GM21528 (cell line): ENCODE measurements around the gene PHACTR2.

Experiments
- ATAC-seq: cut with Tn5 transposase; IDR thresholded peaks from one replicate; pipeline ENCODE4 v1.9.1; 2021; ENCODE audit warnings: mild to moderate bottlenecking, moderate library complexity; ENCODE audit not compliant: unreplicated experiment, low FRiP score

Gene PHACTR2

GRCh38 chr6:143674483-143675381, 3.0 kb upstream of the PHACTR2 start:
- no peak for ATAC-seq

GRCh38 chr6:143675382-143675900, 2.3 kb upstream of the PHACTR2 start:
- no peak for ATAC-seq

- no peak for ATAC-seq
Observed at GRCh38 chr6:143675946-143676345, 1.8 kb upstream of the PHACTR2 start.

- no peak for ATAC-seq
Observed at GRCh38 chr6:143676437-143677045, 1.2 kb upstream of the PHACTR2 start.

GRCh38 chr6:143677577-143677890, 231 bp upstream of the PHACTR2 start:
- ATAC-seq: no peak

GRCh38 chr6:143679041-143679440, 1.3 kb downstream of the PHACTR2 start:
- ATAC-seq: no peak

- no peak for ATAC-seq
Observed at GRCh38 chr6:143680141-143680540, 2.4 kb downstream of the PHACTR2 start.

- ATAC-seq: no peak
Observed at GRCh38 chr6:143682805-143683204, 5.0 kb downstream of the PHACTR2 start.

GRCh38 chr6:143684486-143684885, 6.7 kb downstream of the PHACTR2 start:
- ATAC-seq: no peak

GRCh38 chr6:143685653-143686052, 7.9 kb downstream of the PHACTR2 start:
- ATAC-seq: no peak

GRCh38 chr6:143687591-143687990, 9.8 kb downstream of the PHACTR2 start:
- no peak for ATAC-seq

- ATAC-seq: no peak
Observed at GRCh38 chr6:143688681-143689080, 10.9 kb downstream of the PHACTR2 start.

- no peak for ATAC-seq
Observed at GRCh38 chr6:143689852-143690251, 12.1 kb downstream of the PHACTR2 start.

- no peak for ATAC-seq
Observed at GRCh38 chr6:143691155-143691554, 13.4 kb downstream of the PHACTR2 start.

GRCh38 chr6:143691900-143692636, 14.3 kb downstream of the PHACTR2 start:
- ATAC-seq: no peak

- ATAC-seq: no peak
Observed at GRCh38 chr6:143692696-143693095, 14.9 kb downstream of the PHACTR2 start.

GRCh38 chr6:143694013-143694412, 16.2 kb downstream of the PHACTR2 start:
- ATAC-seq: no peak

- no peak for ATAC-seq
Observed at GRCh38 chr6:143694560-143694959, 16.8 kb downstream of the PHACTR2 start.

GRCh38 chr6:143695130-143695968, 17.6 kb downstream of the PHACTR2 start:
- no peak for ATAC-seq

GRCh38 chr6:143695969-143696663, 18.4 kb downstream of the PHACTR2 start:
- no peak for ATAC-seq
